ENCODE data around the gene ITPRID1.

ITPRID1 gene

GRCh38 chr7:31633894-31634494 is 120.1 kb downstream of the ITPRID1 start:
- DNase-seq (ENCODE audit: low read depth in 2 of 2): no peak

GRCh38 chr7:31640381-31640780 is 126.5 kb downstream of the ITPRID1 start:
- no peak for DNase-seq (ENCODE audit: low read depth in 2 of 2)

GRCh38 chr7:31642681-31643115 is 128.8 kb downstream of the ITPRID1 start:
- no peak for DNase-seq (ENCODE audit: low read depth in 2 of 2)

GRCh38 chr7:31646942-31647341 is 133.1 kb downstream of the ITPRID1 start:
- no peak for DNase-seq (ENCODE audit: low read depth in 2 of 2)

GRCh38 chr7:31647511-31647910 is 133.6 kb downstream of the ITPRID1 start:
- no peak for DNase-seq (ENCODE audit: low read depth in 2 of 2)

- no peak for DNase-seq (ENCODE audit: low read depth in 2 of 2)
Measured at GRCh38 chr7:31648288-31648687, 134.4 kb downstream of the ITPRID1 start.

- DNase-seq (ENCODE audit: low read depth in 2 of 2): no peak
Measured at GRCh38 chr7:31648880-31649279, 135.0 kb downstream of the ITPRID1 start.

GRCh38 chr7:31651234-31652062 is 137.6 kb downstream of the ITPRID1 start:
- no peak for DNase-seq (ENCODE audit: low read depth in 2 of 2)

- DNase-seq (ENCODE audit: low read depth in 2 of 2): no peak
Measured at GRCh38 chr7:31652063-31652326, 138.1 kb downstream of the ITPRID1 start.

- no peak for DNase-seq (ENCODE audit: low read depth in 2 of 2)
Measured at GRCh38 chr7:31663072-31663471, 149.2 kb downstream of the ITPRID1 start.

- DNase-seq (ENCODE audit: low read depth in 2 of 2): no peak
Measured at GRCh38 chr7:31664890-31665289, 151.0 kb downstream of the ITPRID1 start.

- DNase-seq (ENCODE audit: low read depth in 2 of 2): no peak
Measured at GRCh38 chr7:31665546-31665945, 151.7 kb downstream of the ITPRID1 start.

GRCh38 chr7:31669461-31669860 is 155.6 kb downstream of the ITPRID1 start:
- no peak for DNase-seq (ENCODE audit: low read depth in 2 of 2)

GRCh38 chr7:31679574-31680305 is 165.8 kb downstream of the ITPRID1 start:
- DNase-seq (ENCODE audit: low read depth in 2 of 2): no peak

GRCh38 chr7:31683445-31684225 is 169.7 kb downstream of the ITPRID1 start:
- no peak for DNase-seq (ENCODE audit: low read depth in 2 of 2)

GRCh38 chr7:31687024-31687748 is 173.3 kb downstream of the ITPRID1 start, which contains the start of gene PPP1R17:
PPP1R17 (plus strand) TSS chr7:31687215; CDS start chr7:31692442, 5,227 bp downstream.
- no peak for DNase-seq (ENCODE audit: low read depth in 2 of 2)

- DNase-seq (ENCODE audit: low read depth in 2 of 2): no peak
Measured at GRCh38 chr7:31688372-31688771, 174.5 kb downstream of the ITPRID1 start.

- DNase-seq (ENCODE audit: low read depth in 2 of 2): no peak
Measured at GRCh38 chr7:31688996-31689395, 175.1 kb downstream of the ITPRID1 start.

- DNase-seq (ENCODE audit: low read depth in 2 of 2): no peak
Measured at GRCh38 chr7:31690935-31691334, 177.0 kb downstream of the ITPRID1 start.

- DNase-seq (ENCODE audit: low read depth in 2 of 2): no peak
Measured at GRCh38 chr7:31692451-31692850, 178.6 kb downstream of the ITPRID1 start.

GRCh38 chr7:31692871-31693270 is 179.0 kb downstream of the ITPRID1 start:
- DNase-seq (ENCODE audit: low read depth in 2 of 2): no peak
